Gastrocnemius medialis (tissue), 4 donors: ENCODE data around the gene GNPNAT1. TPM values are rescaled to one million over a fixed set of nuclear protein-coding genes. Genes with fewer than 3 reads are reported as not detected.
A peak's percentile ranks its signal among the peaks of the same experiment; 100 is the strongest.

ENCODE experiments used
- ATAC-seq, 2 donors: fragments of 150-250 bp; one replicate each; pipeline ENCODE4 v1.9.1; 2016
- DNase-seq, 2 donors: peaks; one replicate each; pipeline ENCODE4 v3.0.0-alpha.2; 2019
- H3K27ac ChIP-seq, 4 donors: fragments of 200-600 bp; sonication (generic); 1 replicate in 1 of 4; 2 replicates in 3 of 4; pipeline ENCODE4 v1.5.1; 2016 to 2018; ENCODE audit warnings: mild to moderate bottlenecking in 2 of 4, moderate library complexity in 1 of 4
- H3K27me3 ChIP-seq, 3 donors: fragments of 200-600 bp; sonication (generic) in 2 of 3; 1 replicate in 1 of 3; 2 replicates in 2 of 3; pipeline versions ENCODE4 v1.5.1 to v1.6.0; 2016 to 2019; ENCODE audit warnings: mild to moderate bottlenecking in 1 of 3, moderate library complexity in 1 of 3
- H3K36me3 ChIP-seq, 2 donors: fragments of 200-600 bp; sonication (generic) in 1 of 2; one replicate each; pipeline ENCODE4 v1.5.1; 2017 to 2018
- H3K4me1 ChIP-seq, 2 donors: fragments of 200-600 bp; sonication (generic) in 1 of 2; one replicate each; pipeline ENCODE4 v1.5.1; 2016 to 2017; ENCODE audit warnings: mild to moderate bottlenecking in 2 of 2
- H3K4me3 ChIP-seq, 4 donors: fragments of 200-600 bp; sonication (generic) in 3 of 4; 1 replicate in 1 of 4; 2 replicates in 3 of 4; pipeline ENCODE4 v1.5.1; 2016 to 2019; ENCODE audit warnings: mild to moderate bottlenecking in 2 of 4
- H3K9me3 ChIP-seq, 3 donors: fragments of 200-600 bp; sonication (generic) in 2 of 3; 1 replicate in 1 of 3; 2 replicates in 2 of 3; pipeline ENCODE4 v1.5.1; 2016 to 2019
- POLR2A ChIP-seq, 2 donors: fragments of 450-650 bp; IDR thresholded peaks; one replicate each; pipeline ENCODE4 v1.6.1; 2017; ENCODE audit warnings: antibody characterized with exemption in 2 of 2, mild to moderate bottlenecking in 2 of 2, moderate library complexity in 2 of 2
- in situ Hi-C, 4 donors: fragments of 200-750 bp; cut with MboI; loops; one replicate each; pipeline versions ENCODE4 v1.15.0 to v1.8.0; 2017; ENCODE audit warnings: low sequenced_read_pairs in 4 of 4
- intact Hi-C: fragments of 100-400 bp; cut with DNase I; formaldehyde crosslinking; loops from one replicate; pipeline ENCODE4 v1.15.1; 2023; ENCODE audit warnings: low total_unique reads
- total RNA-seq, 4 donors: library from RNA; depleted of rRNA; stranded (reverse); fragments of >200 nt; gene quantifications; one replicate each; pipeline versions ENCODE4 v1.1.0 to v1.2.3, GENCODE V29; 2016
- TF ChIP-seq, protein P1 (sequence below), 5 experiments: fragments of 450-650 bp in 3 of 5; fragments of 200-600 bp in 2 of 5; sonication (generic) in 2 of 5; IDR thresholded peaks in 4 of 5; conservative IDR thresholded peaks in 1 of 5; 1 replicate in 4 of 5; 2 replicates in 1 of 5; pipeline ENCODE4 v1.5.1; 2016 to 2019; ENCODE audit warnings: antibody characterized with exemption in 5 of 5, mild to moderate bottlenecking in 3 of 5, moderate library complexity in 3 of 5

The GNPNAT1 gene
- total RNA-seq, 4 donors from 2014 or later = 10.0 to 19.4 (median 12.4) TPM

DNA sequence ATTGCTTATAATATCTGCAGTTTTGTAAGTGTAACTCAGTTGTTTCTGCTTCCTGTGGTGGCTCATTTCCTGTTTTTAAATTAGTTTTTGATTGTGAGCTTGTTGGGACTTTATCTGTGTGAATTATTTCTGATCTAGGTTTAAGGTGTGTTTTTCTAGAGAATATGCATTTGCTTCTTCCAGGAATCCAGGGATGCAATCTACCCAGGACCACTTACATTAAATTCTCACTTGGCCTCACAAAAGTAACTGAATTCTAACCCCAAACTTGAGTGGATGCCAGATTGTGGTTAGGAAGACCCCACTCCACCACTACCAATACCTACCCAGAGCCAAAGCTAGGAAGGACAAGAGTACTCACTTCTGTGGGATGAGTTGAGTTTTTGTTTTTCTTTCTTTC, 49.5 kb downstream of the GNPNAT1 start:
- H3K4me1 ChIP-seq = peaks cover 5 to 9% of the 10 kb centered on the region in 2 donors

DNA sequence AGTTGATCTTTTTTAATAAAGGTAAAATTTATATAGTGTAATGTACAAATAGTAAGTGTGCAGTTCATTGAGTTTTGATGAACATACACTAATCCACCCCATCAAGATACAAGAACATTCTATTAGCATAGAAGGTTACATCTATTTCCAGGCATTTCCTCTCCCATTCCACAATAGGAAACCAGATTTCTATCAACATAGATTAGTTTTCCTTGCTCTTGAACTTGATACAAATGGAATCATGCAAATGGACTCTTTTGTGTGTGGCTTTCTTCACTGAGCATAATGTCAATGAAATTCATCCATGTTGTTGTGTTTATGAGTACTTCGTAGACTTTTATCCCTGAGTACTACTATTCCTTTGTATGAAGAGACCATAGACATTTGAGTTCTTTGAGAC, 50.7 kb downstream of the GNPNAT1 start:
- ATAC-seq (no peak), DNase-seq (no peak)
- Histone ChIP-seq H3K4me3 (no peak overlapping the region), H3K27me3 (no peaks in the 10 kb centered on the region), H3K27ac (no peak overlapping the region), H3K4me1 (peaks cover 9 to 11% of the 10 kb centered on the region in 2 donors), H3K9me3 (no peaks in the 10 kb centered on the region), H3K36me3 (peaks cover 0 to 6% of the 10 kb centered on the region in 2 donors)
- TF ChIP-seq, protein P1, sequence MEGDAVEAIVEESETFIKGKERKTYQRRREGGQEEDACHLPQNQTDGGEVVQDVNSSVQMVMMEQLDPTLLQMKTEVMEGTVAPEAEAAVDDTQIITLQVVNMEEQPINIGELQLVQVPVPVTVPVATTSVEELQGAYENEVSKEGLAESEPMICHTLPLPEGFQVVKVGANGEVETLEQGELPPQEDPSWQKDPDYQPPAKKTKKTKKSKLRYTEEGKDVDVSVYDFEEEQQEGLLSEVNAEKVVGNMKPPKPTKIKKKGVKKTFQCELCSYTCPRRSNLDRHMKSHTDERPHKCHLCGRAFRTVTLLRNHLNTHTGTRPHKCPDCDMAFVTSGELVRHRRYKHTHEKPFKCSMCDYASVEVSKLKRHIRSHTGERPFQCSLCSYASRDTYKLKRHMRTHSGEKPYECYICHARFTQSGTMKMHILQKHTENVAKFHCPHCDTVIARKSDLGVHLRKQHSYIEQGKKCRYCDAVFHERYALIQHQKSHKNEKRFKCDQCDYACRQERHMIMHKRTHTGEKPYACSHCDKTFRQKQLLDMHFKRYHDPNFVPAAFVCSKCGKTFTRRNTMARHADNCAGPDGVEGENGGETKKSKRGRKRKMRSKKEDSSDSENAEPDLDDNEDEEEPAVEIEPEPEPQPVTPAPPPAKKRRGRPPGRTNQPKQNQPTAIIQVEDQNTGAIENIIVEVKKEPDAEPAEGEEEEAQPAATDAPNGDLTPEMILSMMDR (IDR thresholded peaks at IDR 0.05 in 4 of 5, conservative IDR thresholded peaks at IDR 0.05 in 1 of 5) = no peak
- TF ChIP-seq POLR2A (IDR thresholded peaks at IDR 0.05) = no peak
- in situ Hi-C loops = no loop called here
- intact Hi-C loops = no loop called here

More for the DNA sequence above, 49.5 kb downstream of the GNPNAT1 start:
- ATAC-seq = no peak
- DNase-seq = no peak
- Histone ChIP-seq H3K4me3 (no peak overlapping the region), H3K27ac (peak overlapping the region in 3 of 4 donors; percentile 0 to 51 (median 51)), H3K36me3 (peaks cover 0 to 9% of the 10 kb centered on the region in 2 donors), H3K9me3 (no peaks in the 10 kb centered on the region), H3K27me3 (no peaks in the 10 kb centered on the region)
- TF ChIP-seq, protein P1 (IDR thresholded peaks at IDR 0.05 in 4 of 5, conservative IDR thresholded peaks at IDR 0.05 in 1 of 5) = no peak
- no peak for TF ChIP-seq POLR2A (IDR thresholded peaks at IDR 0.05)
- in situ Hi-C loops (no loop called here), intact Hi-C loops (no loop called here)

DNA sequence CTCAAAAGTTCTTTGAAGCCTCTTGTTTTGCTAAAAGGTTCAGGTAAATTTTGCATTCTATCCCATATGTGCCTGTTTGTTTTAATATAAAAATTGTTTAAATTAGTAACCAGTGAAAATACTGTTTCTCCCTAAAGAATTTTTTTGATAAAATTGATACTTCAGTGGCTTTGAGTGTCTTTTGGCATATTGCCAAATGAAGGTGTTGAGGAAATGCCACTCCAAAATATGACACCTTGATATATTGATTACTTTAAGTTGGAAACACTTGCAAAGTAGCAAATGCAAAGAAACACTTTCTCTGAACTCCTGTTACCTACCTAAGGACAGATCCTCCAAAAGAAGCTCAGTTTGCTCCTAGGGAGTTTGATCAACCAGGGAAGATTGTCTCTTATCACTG, 53.0 kb downstream of the GNPNAT1 start:
- Histone ChIP-seq H3K27ac (no peak overlapping the region), H3K4me1 (peaks cover 9 to 11% of the 10 kb centered on the region in 2 donors), H3K9me3 (no peaks in the 10 kb centered on the region), H3K36me3 (peaks cover 0 to 13% of the 10 kb centered on the region in 2 donors), H3K4me3 (no peak overlapping the region), H3K27me3 (no peaks in the 10 kb centered on the region)
- in situ Hi-C loops = loop anchor here in 1 of 4 donors (10.0 kb wide), 1 partner anchor 46 kb away; no protein-coding TSS in a partner anchor
- TF ChIP-seq POLR2A (IDR thresholded peaks at IDR 0.05) = no peak
- TF ChIP-seq, protein P1 (IDR thresholded peaks at IDR 0.05 in 4 of 5, conservative IDR thresholded peaks at IDR 0.05 in 1 of 5) = no peak
- DNase-seq (no peak), ATAC-seq (no peak)
- intact Hi-C loops = no loop called here

DNA sequence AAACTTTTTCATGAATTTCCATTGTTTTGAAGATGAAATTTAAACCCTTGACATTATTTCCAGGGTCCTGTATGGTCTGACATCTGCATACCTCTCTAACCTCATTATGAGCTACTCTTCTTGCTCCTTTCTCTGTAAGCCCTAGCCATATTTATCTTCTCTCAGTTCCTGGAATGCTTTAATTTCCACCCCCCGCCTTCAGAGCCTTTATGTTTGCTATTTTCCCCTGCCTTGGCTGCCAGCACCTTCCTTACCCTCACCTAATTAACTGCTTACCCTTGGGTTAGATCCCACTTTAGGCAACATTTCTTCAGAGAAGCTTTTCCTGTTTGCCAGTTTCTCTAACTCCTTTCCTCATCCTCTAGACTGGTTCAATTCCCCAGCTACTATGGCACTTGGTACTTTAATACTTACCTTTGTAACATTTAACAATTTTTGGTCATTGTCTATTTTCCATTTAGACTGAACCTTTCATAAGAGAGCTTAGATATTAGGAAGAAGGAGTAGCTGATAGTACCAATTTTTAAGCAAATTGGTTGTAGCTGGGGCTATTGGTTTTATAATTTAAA, 55.4 kb downstream of the GNPNAT1 start:
- peaks cover 6 to 19% of the 10 kb centered on the region in 2 donors for H3K4me1 ChIP-seq
- H3K36me3 ChIP-seq = peaks cover 0 to 19% of the 10 kb centered on the region in 2 donors
- H3K4me3 ChIP-seq = no peak overlapping the region
- no peak overlapping the region for H3K27ac ChIP-seq
- ATAC-seq = no peak
- DNase-seq = no peak
- no peak for TF ChIP-seq POLR2A (IDR thresholded peaks at IDR 0.05)
- TF ChIP-seq, protein P1 (IDR thresholded peaks at IDR 0.05 in 4 of 5, conservative IDR thresholded peaks at IDR 0.05 in 1 of 5) = no peak
- in situ Hi-C loops (loop anchor here in 1 of 4 donors (10.0 kb wide), 1 partner anchor 49 kb away; no protein-coding TSS in a partner anchor), intact Hi-C loops (no loop called here)
- H3K9me3 ChIP-seq = no peaks in the 10 kb centered on the region
- H3K27me3 ChIP-seq = no peaks in the 10 kb centered on the region
